Kidney (tissue), 22 donors: ENCODE data around the gene OR5B12. TPM values are rescaled to one million over a fixed set of nuclear protein-coding genes. Genes with fewer than 3 reads are reported as not detected.

ENCODE experiments used
- DNase-seq, 5 donors: peaks; one replicate each; pipeline ENCODE4 v3.0.0-alpha.2; 2013 to 2020
- FAIRE-seq: peaks from 2 replicates; lab custom pipeline; 2012; peaks lifted over from hg19 to GRCh38; lab: Jason Lieb, UNC
- H3K27ac ChIP-seq, 2 donors: one replicate each; pipeline ENCODE4 v1.7.0; 2013; ENCODE audit warnings: low read depth in 2 of 2, low read length in 2 of 2, inconsistent platforms in 1 of 2
- H3K27me3 ChIP-seq: one replicate; pipeline ENCODE4 v1.7.1; 2013; ENCODE audit warnings: low read length, inconsistent platforms; ENCODE audit not compliant: control insufficient read depth, insufficient read depth
- H3K36me3 ChIP-seq, 3 donors: one replicate each; pipeline versions ENCODE4 v1.7.0 to v1.7.1; 2013; ENCODE audit warnings: low read length in 3 of 3, control low read depth in 1 of 3, inconsistent platforms in 1 of 3; ENCODE audit not compliant: insufficient read depth in 3 of 3, control insufficient read depth in 2 of 3
- H3K4me1 ChIP-seq, 3 donors: one replicate each; pipeline versions ENCODE4 v1.7.0 to v1.7.1; 2013; ENCODE audit warnings: low read length in 3 of 3, inconsistent platforms in 1 of 3, low read depth in 1 of 3; ENCODE audit not compliant: control insufficient read depth in 2 of 3, insufficient read depth in 2 of 3
- H3K4me3 ChIP-seq, 3 donors: one replicate each; pipeline versions ENCODE4 v1.7.0 to v1.8.1; 2013; ENCODE audit warnings: low read length in 3 of 3, control low read depth in 1 of 3, inconsistent platforms in 1 of 3
- H3K9ac ChIP-seq, 3 donors: one replicate each; pipeline versions ENCODE4 v1.7.0 to v1.7.1; 2013; ENCODE audit warnings: low read length in 3 of 3, control low read depth in 1 of 3, inconsistent platforms in 1 of 3
- H3K9me3 ChIP-seq, 3 donors: one replicate each; pipeline versions ENCODE4 v1.7.0 to v1.7.1; 2013; ENCODE audit warnings: low read length in 3 of 3, control low read depth in 1 of 3, inconsistent platforms in 1 of 3; ENCODE audit not compliant: control insufficient read depth in 2 of 3, insufficient read depth in 1 of 3
- CTCF ChIP-seq: IDR thresholded peaks from 3 replicates; pipeline ENCODE4 v1.5.1; 2012; ENCODE audit warnings: mild to moderate bottlenecking, moderate library complexity, borderline replicate concordance; ENCODE audit not compliant: insufficient read depth; ENCODE audit errors: extremely low read depth
- intact Hi-C: fragments of 100-400 bp; cut with DNase I; formaldehyde crosslinking; loops from one replicate; pipeline ENCODE4 v1.11.1; 2022
- long read RNA-seq, 10 donors: library from polyadenylated mRNA in 1 of 10; unstranded in 1 of 10; transcript quantifications; one replicate each; pipeline ENCODE4 v2.0.0 and lab custom pipeline, GENCODE V29; 2021 to 2026
- polyA plus RNA-seq: library from polyadenylated mRNA; stranded (reverse); fragments of 350-450 nt; fragmentation: Illumina TruSeq; extraction: RNeasy Lipid Tissue Mini Kit (QIAGEN cat#74804); gene quantifications from one replicate; pipeline ENCODE4 v1.2.3, GENCODE V29; 2014; ENCODE audit warnings: low read depth, low replicate concordance; ENCODE audit not compliant: insufficient read depth
- total RNA-seq: library from RNA; stranded (reverse); fragmentation: NEBNext Ultra II Directional; extraction: Animal tissue kit (Norgen Biotek cat#: 25700); gene quantifications from one replicate; pipeline ENCODE4 v1.2.1, GENCODE V29; 2021
- donor health status: control.
- donor health status: control.
- donor health status: control.
- donor health status: control.
- donor health status: control.
- donor health status: DM: yes; HTN: yes; CAD: no.
- donor health status: Normal renal cell carcinoma (clear cell type).

The OR5B12 gene
- total RNA-seq (not detected), polyA plus RNA-seq (not detected)
- long read RNA-seq, donor 1: 0 reads
- long read RNA-seq, donor 2: 0 reads
- long read RNA-seq, donor 3: 0 reads
- long read RNA-seq, donor 4: 0 reads
- long read RNA-seq, donor 5, partial matches to known transcripts: 0 of 1 reads
- long read RNA-seq, donor 5, other reads (novel, unspliced or antisense): 0 of 1 reads
- long read RNA-seq, donor 6: 0 reads
- long read RNA-seq, donor 7: 0 reads
- long read RNA-seq, donor 8: 0 reads
- long read RNA-seq, donor 9: 0 reads
- long read RNA-seq, donor 10: 0 reads

DNA sequence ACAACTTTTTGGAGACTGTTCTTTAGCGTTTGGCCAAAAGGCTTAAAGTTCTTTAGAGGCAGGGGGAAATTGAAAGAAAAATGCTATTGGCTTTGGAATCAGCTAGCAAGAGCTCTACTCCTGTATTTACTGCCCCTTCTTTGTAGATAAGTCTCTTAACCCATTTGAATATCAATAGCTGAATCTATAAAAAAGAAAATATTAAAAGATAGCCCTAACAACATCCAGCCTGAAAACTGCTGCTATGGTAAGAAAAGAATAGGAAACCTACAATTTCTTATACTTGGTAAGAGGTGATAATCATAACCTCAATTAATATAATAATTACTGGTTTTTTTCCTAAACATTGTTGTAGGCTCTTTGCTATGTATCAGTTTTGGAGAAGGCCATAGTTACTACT is at the start of gene OR5B12:
Gene OR5B12 (minus strand): TSS at position 101 of the 400 bp plus-strand sequence. CDS start 2,085 bp downstream, outside the sequence.
- no peak for TF ChIP-seq CTCF
- Histone ChIP-seq H3K4me1 (no peaks in the 10 kb centered on the region), H3K9ac (no peak within 1 kb of the TSS), H3K4me3 (no peak within 1 kb of the TSS), H3K36me3 (no peaks in the 10 kb centered on the region), H3K27me3 (no peaks in the 10 kb centered on the region), H3K27ac (no peak within 1 kb of the TSS), H3K9me3 (peaks cover 0 to 23% (median 0%) of the 10 kb centered on the region in 3 donors)
- intact Hi-C loops: no loop called here
- FAIRE-seq: no peak
- DNase-seq: no peak

DNA sequence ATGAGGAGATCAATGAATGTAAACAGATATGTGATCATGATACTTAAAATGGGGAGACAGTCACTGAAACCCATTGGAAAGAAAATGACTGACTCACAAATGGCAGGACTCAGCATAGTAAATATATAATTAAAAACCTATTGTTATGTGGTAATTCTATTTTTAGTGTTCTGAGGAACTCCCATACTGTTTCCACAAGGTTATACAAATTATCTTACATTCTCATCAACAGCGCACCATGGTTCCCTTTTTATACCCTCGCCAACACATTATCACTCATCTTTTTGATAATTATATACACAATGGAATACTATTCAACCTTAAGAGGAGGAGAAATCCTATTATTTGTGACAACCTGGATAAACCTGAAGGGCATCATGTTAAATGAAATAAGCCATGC is 48.8 kb upstream of the OR5B12 start:
- intact Hi-C loops: no loop called here
- no peak overlapping the region for H3K4me3 ChIP-seq
- no peaks in the 10 kb centered on the region for H3K9me3 ChIP-seq
- no peaks in the 10 kb centered on the region for H3K27me3 ChIP-seq
- H3K4me1 ChIP-seq: no peaks in the 10 kb centered on the region
- no peak for DNase-seq
- H3K9ac ChIP-seq: no peak overlapping the region
- no peak overlapping the region for H3K27ac ChIP-seq
- H3K36me3 ChIP-seq: no peaks in the 10 kb centered on the region
- TF ChIP-seq CTCF: no peak
- no peak for FAIRE-seq

DNA sequence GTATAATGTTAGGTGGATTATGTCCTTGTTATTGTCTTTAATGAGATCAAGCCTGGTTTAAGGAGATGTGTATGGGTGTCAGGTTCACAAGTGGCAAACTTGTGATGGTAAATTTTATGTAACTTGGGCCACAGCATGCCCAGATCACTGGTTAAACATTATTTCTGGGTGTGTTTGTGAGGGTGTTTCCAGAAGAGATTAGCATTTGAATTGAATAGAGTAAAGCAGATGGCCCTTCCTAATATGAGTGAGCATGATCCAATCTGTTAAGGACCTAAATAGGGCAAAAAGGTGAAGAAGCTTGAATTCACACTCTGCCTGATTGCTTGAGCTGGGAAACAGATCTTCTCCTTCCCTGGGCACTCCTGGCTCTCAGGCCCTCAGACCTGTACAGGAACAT is 45.1 kb upstream of the OR5B12 start:
- Histone ChIP-seq H3K9me3 (no peaks in the 10 kb centered on the region), H3K4me1 (no peaks in the 10 kb centered on the region), H3K27ac (no peak overlapping the region), H3K4me3 (no peak overlapping the region), H3K27me3 (no peaks in the 10 kb centered on the region), H3K9ac (no peak overlapping the region), H3K36me3 (no peaks in the 10 kb centered on the region)
- no peak for FAIRE-seq
- intact Hi-C loops: no loop called here
- TF ChIP-seq CTCF: no peak
- DNase-seq: no peak
